Adrenal gland (tissue), 12 donors: ENCODE data around the gene ARHGAP4. TPM values are rescaled to one million over a fixed set of nuclear protein-coding genes. Genes with fewer than 3 reads are reported as not detected.
A peak's percentile ranks its signal among the peaks of the same experiment; 100 is the strongest.

Experiments used
- DNase-seq, 7 donors: peaks; one replicate each; pipeline ENCODE4 v3.0.0-alpha.2; 2019 to 2020
- H3K27ac ChIP-seq, 5 donors: fragments of 200-600 bp; sonication (generic) in 4 of 5; 1 replicate in 3 of 5; 2 replicates in 2 of 5; pipeline versions ENCODE4 v1.5.1 to v1.8.0; 2016 to 2020; ENCODE audit warnings: mild to moderate bottlenecking in 1 of 5
- H3K27me3 ChIP-seq: fragments of 200-600 bp; 2 replicates; pipeline ENCODE4 v1.8.0; 2021
- H3K36me3 ChIP-seq, 2 donors: fragments of 200-600 bp; replicated peaks in 1 of 2; 1 replicate in 1 of 2; 2 replicates in 1 of 2; pipeline versions ENCODE4 v1.5.1 to v1.8.0; 2018 to 2022
- H3K4me1 ChIP-seq, 2 donors: fragments of 200-600 bp; replicated peaks in 1 of 2; 1 replicate in 1 of 2; 2 replicates in 1 of 2; pipeline versions ENCODE4 v1.5.1 to v1.8.0; 2018 to 2021
- H3K4me3 ChIP-seq, 4 donors: fragments of 200-600 bp; sonication (generic) in 3 of 4; one replicate each; pipeline ENCODE4 v1.5.1; 2016 to 2018
- H3K9me3 ChIP-seq, 3 donors: fragments of 200-600 bp; sonication (generic) in 1 of 3; replicated peaks in 1 of 3; 1 replicate in 2 of 3; 2 replicates in 1 of 3; pipeline versions ENCODE4 v1.5.1 to v1.8.0; 2016 to 2021
- POLR2A ChIP-seq, 2 donors: fragments of 450-650 bp; IDR thresholded peaks; one replicate each; pipeline ENCODE4 v1.6.1; 2017; ENCODE audit warnings: antibody characterized with exemption in 2 of 2, mild to moderate bottlenecking in 2 of 2, moderate library complexity in 1 of 2
- WGBS, 4 donors: extraction: QIAGEN DNeasy Blood & Tissue Kit in 2 of 4; methylation state at CpG; one replicate each; pipeline versions ENCODE4 v1.1.5 to v1.1.7; 2013 to 2017; 5-methylcytosine and 5-hydroxymethylcytosine counted together
- intact Hi-C, 2 donors: fragments of 100-400 bp; cut with DNase I; formaldehyde crosslinking; loops; one replicate each; pipeline versions ENCODE4 v1.14.1 to v1.15.0; 2022 to 2023
- polyA plus RNA-seq, 3 donors: library from polyadenylated mRNA; stranded (reverse); fragments of 200-250 nt in 2 of 3; fragments of 350-450 nt in 1 of 3; fragmentation: Illumina TruSeq in 1 of 3; extraction: RNeasy Lipid Tissue Mini Kit (QIAGEN cat#74804) in 1 of 3; gene quantifications; one replicate each; pipeline ENCODE4 v1.2.3, GENCODE V29; 2013 to 2014
- total RNA-seq, 9 donors: library from RNA; depleted of rRNA in 4 of 9; stranded (reverse); fragments of >200 nt in 4 of 9; fragments of 120-200 nt in 1 of 9; fragmentation: NEBNext Ultra II Directional in 1 of 9; extraction: Animal tissue kit (Norgen Biotek cat#: 25700) in 1 of 9; gene quantifications; one replicate each; pipeline versions ENCODE4 v1.1.0 to v1.2.4, GENCODE V29; 2013 to 2023
- TF ChIP-seq, protein P1 (sequence below), 6 experiments: fragments of 450-650 bp in 4 of 6; fragments of 200-600 bp in 2 of 6; sonication (generic) in 1 of 6; IDR thresholded peaks; 1 replicate in 5 of 6; 2 replicates in 1 of 6; pipeline versions ENCODE4 v1.5.1 to v1.8.0; 2016 to 2021; ENCODE audit warnings: antibody characterized with exemption in 6 of 6, mild to moderate bottlenecking in 2 of 6, moderate library complexity in 1 of 6
- donor health status: healthy with polysubstance abuse.
- donor health status: Bipolar disorder and iron deficiency.
- donor health status: DM: yes; HTN: yes; CAD: no.
- donor health status: DM: no; HTN: no; CAD: no.
- donor health status: DM: no; HTN: no; CAD: no.
- donor health status: DM: yes; HTN: yes; CAD: no.

The ARHGAP4 gene
- total and polyA plus RNA-seq, 12 donors = 1.5 to 316 (median 46.0) TPM

GRCh38 chrX:153945956-153946943 lies 20.2 kb upstream of the ARHGAP4 start:
- 82 to 87% (median 84%) methylated on average over 9 to 24 of the region's 24 CpGs for WGBS, 4 donors
- Histone ChIP-seq H3K9me3 (no peaks in the 10 kb centered on the region), H3K4me1 (peaks cover 0 to 13% of the 10 kb centered on the region in 2 donors), H3K27ac (peak overlapping the region in 1 of 5 donors; percentile 83), H3K36me3 (peaks cover 0 to 29% of the 10 kb centered on the region in 2 donors), H3K4me3 (no peak overlapping the region), H3K27me3 (no peaks in the 10 kb centered on the region)
- no peak for DNase-seq
- intact Hi-C loops = no loop called here
- no peak for TF ChIP-seq POLR2A (IDR thresholded peaks at IDR 0.05)
- TF ChIP-seq, protein P1, sequence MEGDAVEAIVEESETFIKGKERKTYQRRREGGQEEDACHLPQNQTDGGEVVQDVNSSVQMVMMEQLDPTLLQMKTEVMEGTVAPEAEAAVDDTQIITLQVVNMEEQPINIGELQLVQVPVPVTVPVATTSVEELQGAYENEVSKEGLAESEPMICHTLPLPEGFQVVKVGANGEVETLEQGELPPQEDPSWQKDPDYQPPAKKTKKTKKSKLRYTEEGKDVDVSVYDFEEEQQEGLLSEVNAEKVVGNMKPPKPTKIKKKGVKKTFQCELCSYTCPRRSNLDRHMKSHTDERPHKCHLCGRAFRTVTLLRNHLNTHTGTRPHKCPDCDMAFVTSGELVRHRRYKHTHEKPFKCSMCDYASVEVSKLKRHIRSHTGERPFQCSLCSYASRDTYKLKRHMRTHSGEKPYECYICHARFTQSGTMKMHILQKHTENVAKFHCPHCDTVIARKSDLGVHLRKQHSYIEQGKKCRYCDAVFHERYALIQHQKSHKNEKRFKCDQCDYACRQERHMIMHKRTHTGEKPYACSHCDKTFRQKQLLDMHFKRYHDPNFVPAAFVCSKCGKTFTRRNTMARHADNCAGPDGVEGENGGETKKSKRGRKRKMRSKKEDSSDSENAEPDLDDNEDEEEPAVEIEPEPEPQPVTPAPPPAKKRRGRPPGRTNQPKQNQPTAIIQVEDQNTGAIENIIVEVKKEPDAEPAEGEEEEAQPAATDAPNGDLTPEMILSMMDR (IDR thresholded peaks at IDR 0.05) = no peak

DNA sequence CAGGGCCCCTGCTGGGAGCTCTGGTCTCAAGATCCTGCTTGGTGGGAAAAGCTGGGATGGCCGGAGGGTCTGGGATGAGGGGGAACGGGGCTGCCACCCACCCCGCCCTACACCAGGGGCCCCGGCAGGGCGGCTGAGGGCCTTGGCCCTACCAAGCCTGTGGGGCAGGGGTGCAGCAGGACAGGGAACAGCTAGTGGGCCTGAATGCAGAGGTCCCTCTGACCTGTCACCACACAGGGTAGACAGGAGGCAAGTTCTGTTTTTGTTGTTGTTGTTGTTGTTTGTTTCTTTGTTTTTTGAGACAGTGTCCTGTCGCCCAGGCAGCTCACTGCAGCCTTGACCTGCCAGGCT lies 18.7 kb upstream of the ARHGAP4 start:
- no peak for DNase-seq
- peaks cover 0 to 18% of the 10 kb centered on the region in 2 donors for H3K4me1 ChIP-seq
- H3K27me3 ChIP-seq = no peaks in the 10 kb centered on the region
- no peak overlapping the region for H3K27ac ChIP-seq
- 0 to 59% (median 40%) methylated on average over 1 to 6 of the region's 6 CpGs for WGBS, 4 donors
- peak overlapping the region in 1 of 4 donors; percentile 45 for H3K4me3 ChIP-seq
- peaks cover 0 to 14% of the 10 kb centered on the region in 2 donors for H3K36me3 ChIP-seq
- TF ChIP-seq POLR2A (IDR thresholded peaks at IDR 0.05) = no peak
- TF ChIP-seq, protein P1 (IDR thresholded peaks at IDR 0.05) = no peak
- intact Hi-C loops = no loop called here
- no peaks in the 10 kb centered on the region for H3K9me3 ChIP-seq

GRCh38 chrX:153944140-153944799 lies 18.2 kb upstream of the ARHGAP4 start, which contains the start of gene RENBP:
TSS of gene RENBP (minus strand) at chrX:153944643. CDS start at chrX:153944610, 33 bp downstream.
- intact Hi-C loops = no loop called here
- 26 to 75% (median 36%) methylated on average over 8 to 30 of the region's 31 CpGs for WGBS, 4 donors

More at GRCh38 chrX:153944140-153944799, 18.2 kb upstream of the ARHGAP4 start, which contains the start of gene RENBP:
- DNase-seq = peak in 3 of 7 donors; percentile 58 to 66 (median 65)
- Histone ChIP-seq H3K27me3 (no peaks in the 10 kb centered on the region), H3K9me3 (no peaks in the 10 kb centered on the region), H3K36me3 (peaks cover 0 to 9% of the 10 kb centered on the region in 2 donors), H3K4me1 (peaks cover 0 to 18% of the 10 kb centered on the region in 2 donors), H3K4me3 (peak within 1 kb of the TSS in 1 of 4 donors; percentile 45), H3K27ac (peak within 1 kb of the TSS in 1 of 5 donors; percentile 65)
- TF ChIP-seq, protein P1 (IDR thresholded peaks at IDR 0.05) = no peak
- no peak for TF ChIP-seq POLR2A (IDR thresholded peaks at IDR 0.05)
